Fibroblast of skin of right quadriceps (primary cell): ENCODE results near the gene AUTS2.

Experiments used
- DNase-seq: peaks from one replicate; pipeline ENCODE4 v3.0.0-alpha.2; 2013

AUTS2 gene

DNA sequence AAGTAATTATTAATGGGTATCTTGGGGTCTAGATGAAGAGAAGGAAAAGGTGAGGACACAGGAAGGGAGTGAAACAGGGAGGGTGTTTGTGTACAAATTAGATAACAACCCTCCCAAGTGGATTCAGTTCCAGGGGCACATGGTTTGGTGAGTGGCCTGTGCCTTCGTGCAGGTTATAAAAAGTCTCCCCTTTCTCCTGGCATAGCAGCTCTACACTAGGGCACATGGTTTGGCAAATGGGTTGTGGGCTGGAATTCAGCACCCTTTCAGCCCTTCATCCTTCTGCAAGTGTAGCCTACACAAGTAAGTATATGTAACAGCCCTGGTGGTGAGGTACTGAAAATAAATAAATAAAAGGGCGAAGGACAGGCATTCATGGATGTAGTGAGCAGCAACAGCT lies 359.4 kb downstream of the AUTS2 start:
- no peak for DNase-seq

DNA sequence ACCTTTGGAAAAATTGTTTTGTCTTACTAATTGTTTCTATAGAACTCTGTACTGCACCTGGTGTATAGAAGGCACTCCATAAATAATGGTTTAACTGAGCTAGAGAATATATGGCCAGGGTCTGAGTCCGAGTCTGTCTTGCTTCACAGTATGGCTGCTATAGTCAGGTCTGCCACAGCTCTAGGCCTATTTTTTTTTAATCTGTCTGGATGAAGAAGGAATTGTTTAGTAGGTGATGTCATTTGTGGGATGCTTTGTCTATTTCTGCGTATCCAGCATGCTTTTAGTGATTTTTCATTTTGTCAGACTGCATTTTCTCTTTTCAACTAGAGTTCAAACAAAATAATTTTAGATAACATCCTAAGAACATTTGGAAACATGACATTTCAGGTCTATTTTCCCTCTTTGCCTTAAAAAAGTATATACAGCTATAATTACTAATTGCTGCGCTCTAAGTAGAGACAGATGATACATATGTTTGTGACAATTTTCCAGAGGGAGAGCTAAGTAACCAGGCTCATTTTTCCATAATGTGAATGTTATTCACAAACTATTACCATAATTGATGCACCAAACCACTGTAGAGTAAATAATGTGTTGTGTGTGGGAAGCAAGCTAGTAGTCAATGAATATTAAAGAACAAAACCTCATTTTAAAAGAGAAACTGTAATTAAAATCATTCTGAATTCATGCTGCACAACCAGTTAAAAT lies 361.7 kb downstream of the AUTS2 start:
- DNase-seq = peak; percentile 14

DNA sequence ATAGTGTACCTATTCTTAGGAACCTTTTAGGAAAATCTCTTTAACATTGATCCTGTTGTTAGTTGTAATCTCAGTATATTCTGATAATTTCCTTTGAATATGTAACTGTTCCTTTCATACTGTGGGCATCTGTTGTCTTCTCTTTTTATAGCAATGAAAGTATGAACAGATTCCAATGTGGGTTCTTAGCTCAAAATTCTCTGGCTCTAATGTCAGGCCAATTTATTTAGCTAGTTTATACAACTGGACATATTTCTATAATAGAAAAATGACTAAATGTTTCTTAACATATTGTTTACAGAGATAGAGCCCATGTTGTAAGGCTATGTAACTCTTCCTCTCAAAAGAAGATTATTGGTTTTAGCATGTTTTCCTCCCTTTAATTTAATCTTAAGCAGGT lies 363.2 kb downstream of the AUTS2 start:
- DNase-seq = no peak

- peak; percentile 11 for DNase-seq
Measured at GRCh38 chr7:69962186-69963065, 364.2 kb downstream of the AUTS2 start.

- no peak for DNase-seq
Measured at GRCh38 chr7:69963393-69963792, 365.1 kb downstream of the AUTS2 start.

DNA sequence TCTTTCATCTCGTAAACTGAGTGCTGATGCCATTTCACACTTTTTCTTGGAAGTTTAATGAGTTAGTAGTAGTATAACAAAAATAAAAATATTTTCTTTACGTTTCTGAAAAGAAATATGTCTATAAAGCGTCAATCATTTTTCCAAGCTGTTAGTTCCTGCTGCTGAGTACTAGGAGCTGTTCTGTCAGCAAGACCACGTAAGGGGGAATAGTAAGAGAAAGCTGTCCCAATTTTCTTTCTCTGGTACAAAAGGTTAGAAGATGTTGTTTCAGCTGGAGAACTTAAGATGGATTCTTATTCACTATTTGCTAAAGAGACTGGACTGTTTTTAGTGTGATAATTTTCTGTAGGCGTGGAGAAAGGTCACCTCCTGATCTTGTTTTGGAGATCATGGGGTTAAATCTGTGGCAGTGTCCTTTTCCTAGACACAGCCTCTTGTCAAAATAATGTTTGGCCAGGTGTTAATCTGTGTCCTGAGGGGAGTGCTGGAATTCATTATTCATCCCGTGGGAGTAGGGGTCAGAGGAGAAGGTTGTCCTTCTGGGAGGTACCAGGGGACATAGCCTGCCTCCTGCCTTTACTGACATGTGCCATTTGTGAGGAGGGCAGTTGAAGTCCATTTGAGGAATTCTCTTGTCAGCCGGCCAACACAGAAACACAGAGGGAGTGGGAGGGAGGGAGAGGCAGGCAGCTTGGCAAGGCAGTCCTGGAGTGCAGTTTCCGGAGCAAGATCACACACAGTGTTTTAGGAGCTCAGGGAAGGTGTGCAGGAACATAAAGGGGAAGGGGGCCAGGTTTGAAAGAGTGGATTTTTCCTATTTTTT lies 368.7 kb downstream of the AUTS2 start:
- peak; percentile 8 for DNase-seq

GRCh38 chr7:69967689-69968450 lies 369.6 kb downstream of the AUTS2 start:
- DNase-seq = no peak

- no peak for DNase-seq
Measured at GRCh38 chr7:69968969-69969556, 370.8 kb downstream of the AUTS2 start.

DNA sequence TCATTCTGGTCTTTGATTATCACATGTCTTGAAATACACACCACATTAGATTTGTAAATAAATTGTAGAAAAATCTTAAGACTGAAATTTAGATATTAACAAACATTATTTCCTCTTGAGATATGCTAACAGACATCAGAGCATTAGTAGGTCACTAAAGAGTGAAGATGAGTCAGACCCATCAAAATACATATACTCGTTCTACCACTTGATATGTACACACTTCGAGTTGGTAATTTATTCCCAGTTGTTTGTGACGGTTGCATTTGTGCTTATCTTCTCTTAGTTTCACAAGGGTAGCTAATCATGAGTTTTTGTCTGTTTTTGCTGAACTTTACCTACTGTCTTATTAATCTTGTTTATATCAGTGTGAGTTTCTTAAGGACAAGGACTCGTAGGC lies 383.4 kb downstream of the AUTS2 start:
- no peak for DNase-seq

DNA sequence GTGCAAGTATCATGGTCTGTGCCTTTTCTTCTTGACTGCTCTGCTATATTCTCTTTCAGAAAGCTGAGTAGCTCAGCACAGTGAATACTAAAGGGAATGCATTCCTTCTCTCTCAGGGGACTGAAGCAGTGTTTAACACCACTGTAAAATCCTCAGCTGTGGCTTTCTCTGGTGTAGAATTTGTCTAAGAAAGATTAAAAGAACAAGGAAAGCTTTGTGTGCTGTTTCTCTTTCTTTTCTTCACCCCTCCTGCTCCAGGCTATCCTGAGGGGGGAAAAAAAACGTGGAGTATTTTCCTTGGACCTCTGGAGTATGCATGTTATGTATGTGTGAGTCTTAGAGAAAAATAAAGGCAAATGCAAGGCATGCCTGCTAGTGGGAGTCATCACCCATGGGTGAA lies 383.9 kb downstream of the AUTS2 start:
- peak; percentile 54 for DNase-seq

DNA sequence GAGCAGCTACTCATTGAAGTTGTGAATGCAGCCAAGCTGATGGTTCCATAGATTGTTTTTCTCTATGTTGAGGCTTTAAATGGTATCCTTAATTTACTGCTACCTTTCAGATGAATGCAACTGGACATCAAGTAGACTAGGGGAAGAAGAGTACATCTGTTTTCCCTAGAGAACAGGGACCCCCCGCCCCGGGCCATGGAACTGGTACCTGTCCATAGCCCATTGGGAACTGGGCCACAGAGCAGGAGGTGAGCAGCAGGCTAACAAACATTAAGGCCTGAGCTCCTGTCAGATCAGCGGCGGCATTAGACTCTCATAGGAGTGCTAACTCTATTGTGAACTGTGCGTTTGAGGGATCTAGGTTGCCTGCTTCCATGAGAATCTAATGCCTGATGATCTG lies 391.3 kb downstream of the AUTS2 start:
- DNase-seq = no peak

GRCh38 chr7:69992938-69993337 lies 394.7 kb downstream of the AUTS2 start:
- DNase-seq = no peak

- no peak for DNase-seq
Measured at GRCh38 chr7:69994218-69994617, 395.9 kb downstream of the AUTS2 start.

- DNase-seq = no peak
Measured at GRCh38 chr7:69994886-69995542, 396.7 kb downstream of the AUTS2 start.

GRCh38 chr7:69996121-69996520 lies 397.8 kb downstream of the AUTS2 start:
- DNase-seq = no peak

DNA sequence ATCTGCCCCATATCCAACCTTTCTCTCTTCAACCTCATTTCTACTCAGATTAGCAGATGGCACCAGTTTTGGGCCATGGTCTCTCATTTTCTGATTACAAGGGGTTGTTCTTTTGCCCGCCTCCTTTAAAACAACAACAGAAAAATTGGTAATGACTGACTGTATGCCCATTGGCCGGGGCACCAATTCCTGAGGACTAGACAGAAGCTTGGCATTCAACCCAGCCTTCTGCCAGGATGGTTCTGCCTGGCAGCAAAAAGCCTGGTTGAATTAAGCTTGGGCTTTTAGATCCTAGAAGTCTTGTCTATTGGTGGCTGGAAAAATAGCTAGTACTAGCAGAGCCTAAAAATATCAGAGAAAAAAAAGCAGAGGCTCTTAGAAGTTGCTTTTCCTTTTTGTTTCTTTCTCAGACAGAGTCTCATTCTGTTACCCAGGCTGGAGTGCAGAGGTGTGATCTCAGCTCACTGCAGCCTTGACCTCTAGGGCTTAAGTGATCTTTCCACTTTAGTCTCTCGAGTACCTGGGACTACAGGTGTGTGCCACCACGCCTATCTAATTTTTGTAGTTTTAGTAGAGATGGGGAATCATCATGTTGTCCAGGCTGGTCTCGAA lies 402.6 kb downstream of the AUTS2 start:
- DNase-seq = no peak

DNA sequence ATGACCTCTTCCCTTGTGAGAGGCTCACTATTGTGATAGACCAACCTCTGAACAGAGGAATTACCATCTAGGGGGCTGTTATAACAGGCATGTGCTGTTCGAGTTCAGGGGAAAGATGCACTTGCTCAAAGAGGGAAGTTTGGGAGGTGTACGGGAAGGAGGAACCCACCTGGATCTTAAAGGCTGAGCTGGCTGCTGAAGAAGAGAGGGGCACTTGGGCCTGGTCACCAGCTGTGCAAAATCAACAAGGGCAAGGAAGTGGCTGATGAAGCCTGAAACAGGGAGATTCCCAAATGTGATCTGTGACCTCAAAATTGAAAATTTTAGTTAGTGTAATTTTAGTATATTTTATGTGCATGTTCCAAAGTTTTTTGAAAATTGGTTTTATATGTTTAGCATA lies 407.2 kb downstream of the AUTS2 start:
- DNase-seq = no peak

GRCh38 chr7:70005891-70006260 lies 407.6 kb downstream of the AUTS2 start:
- peak; percentile 23 for DNase-seq

DNA sequence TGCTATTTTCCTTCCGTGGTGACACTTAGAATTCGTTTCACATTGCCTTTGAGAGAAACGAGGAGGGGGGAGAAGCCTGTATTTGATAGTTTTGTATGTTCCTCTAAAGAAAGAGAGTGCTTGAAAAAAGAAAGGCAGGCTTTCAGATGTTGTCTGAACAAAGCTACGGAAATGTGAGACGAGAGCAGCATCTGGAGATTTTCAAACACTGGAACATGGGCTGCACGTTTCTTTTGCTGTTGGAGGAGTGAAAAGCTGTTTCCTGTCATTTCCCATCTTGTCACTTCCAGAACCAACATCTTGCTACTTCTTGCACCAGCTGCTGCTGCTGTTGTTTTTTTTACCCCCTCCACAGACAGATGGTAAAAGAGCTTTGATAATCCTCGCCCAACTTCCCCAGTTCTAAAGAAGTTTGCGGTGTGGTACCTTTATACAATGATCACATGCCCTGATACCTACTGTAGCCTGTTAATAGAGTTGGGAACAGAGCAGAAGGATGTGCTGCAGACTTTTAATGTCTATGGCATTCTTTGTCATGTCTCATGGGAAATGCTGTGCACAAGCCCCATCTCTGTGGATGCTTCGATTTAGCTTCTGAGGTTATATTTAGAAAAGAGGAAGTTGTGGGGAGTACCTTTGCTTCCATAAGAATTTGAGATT lies 408.1 kb downstream of the AUTS2 start:
- peak; percentile 23 for DNase-seq

- DNase-seq = no peak
Measured at GRCh38 chr7:70008466-70008865, 410.2 kb downstream of the AUTS2 start.
